ENCODE measurements around the gene PRDM8.

DNA sequence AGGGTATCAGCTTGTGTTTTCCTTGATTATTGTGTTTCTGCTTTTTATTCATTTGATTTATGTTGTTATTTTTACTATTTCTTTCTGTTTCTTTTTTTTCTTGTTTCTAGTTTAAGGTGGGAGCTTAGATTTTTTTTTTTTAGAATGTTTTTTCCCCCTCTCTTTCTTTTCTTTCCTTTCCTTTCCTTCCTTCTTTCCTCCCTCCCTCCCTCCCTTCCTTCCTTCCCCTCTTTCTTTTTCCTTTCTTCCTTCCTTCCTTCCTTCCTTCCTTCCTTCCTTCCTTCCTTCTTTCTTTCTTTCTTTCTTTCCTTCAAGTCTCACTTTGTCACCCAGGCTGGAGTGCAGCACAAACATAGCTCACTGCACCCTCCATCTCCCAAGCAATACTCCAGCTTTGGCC, 31.4 kb upstream of the PRDM8 start:
- TF ChIP-seq, protein P1, sequence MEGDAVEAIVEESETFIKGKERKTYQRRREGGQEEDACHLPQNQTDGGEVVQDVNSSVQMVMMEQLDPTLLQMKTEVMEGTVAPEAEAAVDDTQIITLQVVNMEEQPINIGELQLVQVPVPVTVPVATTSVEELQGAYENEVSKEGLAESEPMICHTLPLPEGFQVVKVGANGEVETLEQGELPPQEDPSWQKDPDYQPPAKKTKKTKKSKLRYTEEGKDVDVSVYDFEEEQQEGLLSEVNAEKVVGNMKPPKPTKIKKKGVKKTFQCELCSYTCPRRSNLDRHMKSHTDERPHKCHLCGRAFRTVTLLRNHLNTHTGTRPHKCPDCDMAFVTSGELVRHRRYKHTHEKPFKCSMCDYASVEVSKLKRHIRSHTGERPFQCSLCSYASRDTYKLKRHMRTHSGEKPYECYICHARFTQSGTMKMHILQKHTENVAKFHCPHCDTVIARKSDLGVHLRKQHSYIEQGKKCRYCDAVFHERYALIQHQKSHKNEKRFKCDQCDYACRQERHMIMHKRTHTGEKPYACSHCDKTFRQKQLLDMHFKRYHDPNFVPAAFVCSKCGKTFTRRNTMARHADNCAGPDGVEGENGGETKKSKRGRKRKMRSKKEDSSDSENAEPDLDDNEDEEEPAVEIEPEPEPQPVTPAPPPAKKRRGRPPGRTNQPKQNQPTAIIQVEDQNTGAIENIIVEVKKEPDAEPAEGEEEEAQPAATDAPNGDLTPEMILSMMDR (IDR thresholded peaks at IDR 0.05) = no peak
- TF ChIP-seq EZH2phosphoT487 (IDR thresholded peaks at IDR 0.05) (no peak), EZH2 (IDR thresholded peaks at IDR 0.05) (no peak)

Measured in neural progenitor cell (in vitro differentiated cells).